HEK293 (cell line): ENCODE measurements around the gene PHRF1.
"Not testable (repeated sequence)": the region's sequence is repeated elsewhere in the genome, so short reads cannot be mapped to it uniquely, and the experiment has no call there.

ENCODE experiments used
- CTCF ChIA-PET: fragments of 350-600 bp; formaldehyde crosslinking; extraction: SDS; loops from one replicate; lab custom pipeline; 2021; ENCODE audit warnings: antibody characterized with exemption; lab: Yijun Ruan, JAX
- POLR2A ChIA-PET: fragments of 300-600 bp; formaldehyde crosslinking; extraction: SDS; loops from one replicate; lab custom pipeline; 2020; ENCODE audit warnings: antibody characterized with exemption, inconsistent platforms; lab: Yijun Ruan, JAX
- H3K27ac ChIP-seq: fragments of 200-500 bp; sonication (Bioruptor generic); 2 replicates; pipeline ENCODE4 v1.5.1; 2014; ENCODE audit warnings: low read depth, low read length, control low read depth, inconsistent platforms; ENCODE audit errors: extremely low read depth
- H3K36me3 ChIP-seq, 2 experiments: fragments of 200-500 bp in 1 of 2; sonication (Bioruptor generic) in 1 of 2; 1 replicate in 1 of 2; 2 replicates in 1 of 2; pipeline ENCODE4 v1.5.1; 2014 to 2017; ENCODE audit warnings: inconsistent platforms in 2 of 2, low read length in 2 of 2; ENCODE audit not compliant: control insufficient read depth in 2 of 2, insufficient read depth in 1 of 2
- H3K4me1 ChIP-seq: fragments of 200-500 bp; sonication (Bioruptor generic); 2 replicates; pipeline ENCODE4 v1.5.1; 2014; ENCODE audit warnings: mild to moderate bottlenecking, low read length, inconsistent platforms; ENCODE audit not compliant: control insufficient read depth, insufficient read depth
- H3K4me3 ChIP-seq: 2 replicates; pipeline ENCODE4 v1.5.1; 2011; ENCODE audit warnings: low read depth, mild to moderate bottlenecking, control low read depth, low read length, moderate library complexity
- H3K9me3 ChIP-seq: fragments of 200-500 bp; sonication (Bioruptor generic); 2 replicates; pipeline ENCODE4 v1.5.1; 2014; ENCODE audit warnings: low read depth, low read length, inconsistent platforms; ENCODE audit not compliant: control insufficient read depth, insufficient read depth
- EGR2 ChIP-seq: fragments of 450-650 bp; formaldehyde crosslinking; IDR thresholded peaks from 2 replicates; pipeline ENCODE4 v1.5.1; 2016; ENCODE audit warnings: low read depth, missing biosample characterization, missing genetic modification characterization
- GLI4 ChIP-seq: fragments of 450-650 bp; formaldehyde crosslinking; IDR thresholded peaks from 2 replicates; pipeline ENCODE4 v1.5.1; 2016; ENCODE audit warnings: missing biosample characterization, missing genetic modification characterization
- PRDM10 ChIP-seq: fragments of 450-650 bp; formaldehyde crosslinking; IDR thresholded peaks from 2 replicates; pipeline ENCODE4 v1.5.1; 2016; ENCODE audit warnings: missing biosample characterization, missing genetic modification characterization
- SCRT1 ChIP-seq: fragments of 450-650 bp; formaldehyde crosslinking; IDR thresholded peaks from 2 replicates; pipeline ENCODE4 v1.5.1; 2016; ENCODE audit warnings: missing biosample characterization, missing genetic modification characterization, borderline replicate concordance
- ZBTB11 ChIP-seq: fragments of 450-650 bp; formaldehyde crosslinking; conservative IDR thresholded peaks from 2 replicates; pipeline ENCODE4 v1.5.1; 2016; ENCODE audit warnings: low read depth, missing biosample characterization, missing genetic modification characterization
- ZFHX2 ChIP-seq: fragments of 450-650 bp; formaldehyde crosslinking; conservative IDR thresholded peaks from 2 replicates; pipeline ENCODE4 v1.5.1; 2016; ENCODE audit warnings: missing biosample characterization, missing genetic modification characterization
- ZIC2 ChIP-seq: fragments of 450-650 bp; formaldehyde crosslinking; IDR thresholded peaks from 2 replicates; pipeline ENCODE4 v1.5.1; 2016; ENCODE audit warnings: missing biosample characterization, missing genetic modification characterization
- ZNF18 ChIP-seq: fragments of 450-650 bp; formaldehyde crosslinking; IDR thresholded peaks from 2 replicates; pipeline ENCODE4 v1.5.1; 2016; ENCODE audit warnings: missing biosample characterization, missing genetic modification characterization
- ZNF335 ChIP-seq: fragments of 450-650 bp; formaldehyde crosslinking; conservative IDR thresholded peaks from 2 replicates; pipeline ENCODE4 v1.5.1; 2016; ENCODE audit warnings: missing biosample characterization, missing genetic modification characterization

The PHRF1 gene

GRCh38 chr11:571802-572185, 4.5 kb upstream of the PHRF1 start:
- Histone ChIP-seq H3K9me3 (no peaks in the 10 kb centered on the region), H3K36me3 (no peaks in the 10 kb centered on the region), H3K4me1 (no peaks in the 10 kb centered on the region; the same call in 1 of the 2 replicates), H3K27ac (no peak overlapping the region), H3K4me3 (no peak overlapping the region)
- TF ChIP-seq ZNF18 (tag by site-specific recombination): peak; percentile 6; the same call in 1 of the 2 replicates
- TF ChIP-seq ZBTB11 (tag by site-specific recombination): no peak
- no peak for TF ChIP-seq GLI4 (tag by site-specific recombination)
- peak; percentile 41; the same call in 1 of the 2 replicates for TF ChIP-seq EGR2 (tag by site-specific recombination)
- peak; percentile 39 for TF ChIP-seq ZFHX2
- POLR2A ChIA-PET: interaction anchor here (0.7 to 1.6 kb wide), 2 partner anchors 10 to 12 kb away, joined by 3 to 4 read pairs; no protein-coding TSS in a partner anchor
- CTCF ChIA-PET: no interaction called here

GRCh38 chr11:573146-573759, 3.0 kb upstream of the PHRF1 start:
- Histone ChIP-seq H3K27ac (no peak overlapping the region), H3K4me3 (no peak overlapping the region), H3K36me3 (peaks cover 0 to 6% of the 10 kb centered on the region in 2 experiments; a peak in 1 of 3 replicates), H3K4me1 (peaks cover 4% of the 10 kb centered on the region)
- CTCF ChIA-PET: no interaction called here
- peak; percentile 29; the same call in 1 of the 2 replicates for TF ChIP-seq PRDM10 (tag by site-specific recombination)
- TF ChIP-seq SCRT1 (tag by site-specific recombination): no peak
- TF ChIP-seq, all 188 proteins: peak for 1
- POLR2A ChIA-PET: no interaction called here
- no peaks in the 10 kb centered on the region for H3K9me3 ChIP-seq

- POLR2A ChIA-PET: not testable (repeated sequence)
These were observed 2.2 kb upstream of the PHRF1 start for GRCh38 chr11:574031-574570.

More at GRCh38 chr11:574031-574570, 2.2 kb upstream of the PHRF1 start:
- 0 out of 2 replicates have a peak, but pooled peaks have one; percentile 25 for TF ChIP-seq ZNF335 (tag by site-specific recombination)
- peak; percentile 13; the same call in 1 of the 2 replicates for TF ChIP-seq ZIC2 (tag by site-specific recombination)
- H3K4me3 ChIP-seq, H3K4me1 ChIP-seq, H3K9me3 ChIP-seq, H3K36me3 ChIP-seq, H3K27ac ChIP-seq, CTCF ChIA-PET: not testable (repeated sequence)
